ENCODE results near the gene NFIX.

GRCh38 chr19:12949363-12950283, 45.7 kb upstream of the NFIX start:
- TF ChIP-seq CTCF (IDR thresholded peaks at IDR 0.05) (no peak), POLR2A (IDR thresholded peaks at IDR 0.05) (no peak)

All from tibial nerve (tissue), 3 donors.